IgD-negative memory B cell (primary cell): Measurements from ENCODE around the gene MTMR1. TPM values are rescaled to one million over a fixed set of nuclear protein-coding genes. Genes with fewer than 3 reads are reported as not detected.

ENCODE experiments used
- H3K27ac Mint-ChIP-seq, 3 donors: one replicate each; pipeline ENCODE4 v1.8.0; 2020 to 2022; ENCODE audit warnings: mild to moderate bottlenecking in 3 of 3, mixed read lengths in 3 of 3, moderate library complexity in 1 of 3
- H3K27me3 Mint-ChIP-seq: one replicate; pipeline ENCODE4 v1.8.0; 2021; ENCODE audit warnings: mixed read lengths
- H3K36me3 Mint-ChIP-seq: one replicate; pipeline ENCODE4 v1.8.0; 2020; ENCODE audit warnings: mild to moderate bottlenecking, mixed read lengths
- H3K4me1 Mint-ChIP-seq, 3 donors: one replicate each; pipeline ENCODE4 v1.8.0; 2020 to 2022; ENCODE audit warnings: mixed read lengths in 3 of 3, mild to moderate bottlenecking in 1 of 3
- H3K4me3 Mint-ChIP-seq, 4 donors: one replicate each; pipeline ENCODE4 v1.8.0; 2020 to 2022; ENCODE audit warnings: mild to moderate bottlenecking in 4 of 4, mixed read lengths in 4 of 4, moderate library complexity in 3 of 4
- H3K9me3 Mint-ChIP-seq, 3 donors: one replicate each; pipeline ENCODE4 v1.8.0; 2020 to 2021; ENCODE audit warnings: mixed read lengths in 3 of 3, mild to moderate bottlenecking in 1 of 3
- polyA plus RNA-seq: library from polyadenylated mRNA; unstranded; fragments of 300-500 nt; fragmentation: Illumina TruSeq; gene quantifications from one replicate; pipeline ENCODE4 v1.2.3, GENCODE V29; 2021

MTMR1 gene
- polyA plus RNA-seq, 1 donor from 2014 or later, result 19.0 TPM

DNA sequence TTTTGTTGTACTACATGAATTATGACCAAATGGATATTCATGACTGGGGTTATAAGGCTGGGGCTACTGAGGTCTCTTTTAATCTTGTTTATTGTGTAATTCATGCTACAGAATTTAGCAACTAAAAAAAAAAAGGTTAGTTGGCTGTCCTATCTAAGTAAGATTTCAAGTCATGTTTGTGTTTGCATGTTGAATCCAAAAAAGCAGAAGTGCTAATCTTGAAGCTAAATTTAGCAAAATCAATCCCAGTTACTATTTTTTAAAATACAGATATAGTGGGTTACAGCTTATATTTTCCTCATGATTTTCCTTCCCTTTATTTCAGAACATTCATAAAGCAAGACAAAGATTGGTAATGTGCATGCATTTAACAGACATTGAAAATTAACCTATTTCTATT is 19.4 kb downstream of the MTMR1 start:
- Mint-ChIP-seq H3K27me3 (no peaks in the 10 kb centered on the region), H3K4me3 (peak overlapping the region in 3 of 4 donors; percentile 5 to 55 (median 23)), H3K4me1 (peaks cover 19 to 30% (median 27%) of the 10 kb centered on the region in 3 donors), H3K27ac (peak overlapping the region in 2 of 3 donors; percentile 8 to 10), H3K36me3 (no peaks in the 10 kb centered on the region), H3K9me3 (no peaks in the 10 kb centered on the region)

DNA sequence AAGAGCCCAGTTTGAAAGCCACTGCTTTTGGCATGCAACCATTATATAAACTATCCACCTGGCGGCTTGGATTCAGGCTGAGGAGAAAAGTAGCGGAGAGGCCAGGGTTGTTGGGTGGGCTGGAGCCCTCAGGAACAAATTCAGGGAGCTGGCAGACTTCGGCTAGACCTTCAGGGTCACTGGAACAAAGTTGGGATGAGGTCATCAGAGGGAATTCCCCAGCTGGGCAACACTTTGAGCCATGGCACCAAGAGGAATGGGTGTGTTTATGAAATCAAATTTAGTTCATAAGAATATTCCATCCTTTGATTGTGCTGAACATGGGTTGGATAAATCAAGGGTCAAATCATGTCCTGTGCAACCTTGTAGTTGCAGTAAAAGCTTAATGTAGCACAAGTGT is 22.0 kb downstream of the MTMR1 start:
- Mint-ChIP-seq H3K27ac (no peak overlapping the region), H3K9me3 (no peaks in the 10 kb centered on the region), H3K27me3 (no peaks in the 10 kb centered on the region), H3K4me3 (no peak overlapping the region), H3K36me3 (no peaks in the 10 kb centered on the region), H3K4me1 (peaks cover 15 to 26% (median 25%) of the 10 kb centered on the region in 3 donors)

DNA sequence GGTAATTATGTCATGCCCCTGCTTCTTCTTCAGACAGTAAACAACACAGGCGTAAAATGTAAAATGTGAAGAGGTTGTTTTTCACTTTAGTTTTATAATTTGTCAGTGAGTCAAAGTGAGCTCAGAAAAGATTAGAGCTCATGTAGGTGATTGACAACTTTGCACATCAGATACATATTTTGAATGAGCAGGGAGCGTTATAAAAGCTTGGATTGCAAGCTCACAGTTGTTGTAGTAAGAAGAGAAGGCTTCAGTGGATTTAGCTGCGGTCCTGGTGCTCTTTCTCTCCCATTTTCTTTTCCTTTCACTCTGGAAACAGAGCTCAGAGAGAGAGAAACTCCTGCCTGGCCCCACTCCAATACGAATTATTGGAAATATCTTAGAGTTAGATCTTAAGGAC is 26.4 kb downstream of the MTMR1 start:
- Mint-ChIP-seq H3K36me3 (peaks cover 2% of the 10 kb centered on the region), H3K4me1 (peaks cover 0 to 16% (median 6%) of the 10 kb centered on the region in 3 donors), H3K4me3 (no peak overlapping the region), H3K27ac (no peak overlapping the region), H3K9me3 (no peaks in the 10 kb centered on the region), H3K27me3 (no peaks in the 10 kb centered on the region)

DNA sequence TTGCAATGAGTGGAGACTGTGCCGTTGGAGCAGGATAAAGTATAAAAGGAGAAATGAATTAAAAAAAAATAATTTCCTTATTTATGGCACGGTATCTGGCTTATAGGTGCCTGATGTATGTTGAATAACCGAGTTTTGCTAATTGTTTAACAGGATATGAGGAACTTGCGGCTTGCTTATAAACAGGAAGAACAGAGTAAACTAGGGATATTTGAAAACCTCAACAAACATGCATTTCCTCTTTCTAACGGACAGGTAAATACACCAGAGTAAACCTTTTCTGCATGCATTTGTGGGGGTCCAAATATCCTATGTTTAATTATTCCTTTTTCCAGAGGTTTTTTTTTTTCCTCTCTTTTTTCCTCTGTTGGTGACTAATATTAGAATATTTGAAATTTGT is 36.8 kb downstream of the MTMR1 start:
- Mint-ChIP-seq H3K27me3 (peaks cover 3% of the 10 kb centered on the region), H3K4me3 (no peak overlapping the region), H3K27ac (peak overlapping the region in 1 of 3 donors; percentile 29)

DNA sequence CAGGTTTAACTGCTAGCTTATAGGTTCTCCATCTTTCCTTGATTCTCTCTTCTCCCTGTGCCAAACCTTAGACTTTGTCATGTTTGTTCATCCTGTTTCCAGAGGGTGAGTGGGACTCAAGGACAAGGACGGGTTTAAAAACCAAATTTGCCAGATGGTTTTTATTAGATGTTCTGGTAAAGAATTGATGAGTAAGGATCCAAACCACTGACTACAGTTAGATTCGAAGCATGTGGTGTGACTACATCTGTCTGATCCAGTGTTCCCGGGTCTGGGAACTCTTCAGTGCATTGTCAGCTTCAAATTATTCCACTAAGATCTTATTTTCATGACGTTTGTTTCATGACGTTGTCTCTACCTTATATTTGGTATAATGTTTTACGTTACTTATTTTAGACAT is 37.5 kb downstream of the MTMR1 start:
- H3K36me3 Mint-ChIP-seq, result peaks cover 6% of the 10 kb centered on the region
- no peak overlapping the region for H3K4me3 Mint-ChIP-seq
- H3K9me3 Mint-ChIP-seq, result no peaks in the 10 kb centered on the region
- no peak overlapping the region for H3K27ac Mint-ChIP-seq
- H3K27me3 Mint-ChIP-seq, result peaks cover 3% of the 10 kb centered on the region
- H3K4me1 Mint-ChIP-seq, result peaks cover 4 to 14% (median 4%) of the 10 kb centered on the region in 3 donors

More for the DNA sequence above, 36.8 kb downstream of the MTMR1 start:
- H3K9me3 Mint-ChIP-seq, result no peaks in the 10 kb centered on the region
- H3K4me1 Mint-ChIP-seq, result peaks cover 0 to 7% (median 3%) of the 10 kb centered on the region in 3 donors
- peaks cover 6% of the 10 kb centered on the region for H3K36me3 Mint-ChIP-seq

DNA sequence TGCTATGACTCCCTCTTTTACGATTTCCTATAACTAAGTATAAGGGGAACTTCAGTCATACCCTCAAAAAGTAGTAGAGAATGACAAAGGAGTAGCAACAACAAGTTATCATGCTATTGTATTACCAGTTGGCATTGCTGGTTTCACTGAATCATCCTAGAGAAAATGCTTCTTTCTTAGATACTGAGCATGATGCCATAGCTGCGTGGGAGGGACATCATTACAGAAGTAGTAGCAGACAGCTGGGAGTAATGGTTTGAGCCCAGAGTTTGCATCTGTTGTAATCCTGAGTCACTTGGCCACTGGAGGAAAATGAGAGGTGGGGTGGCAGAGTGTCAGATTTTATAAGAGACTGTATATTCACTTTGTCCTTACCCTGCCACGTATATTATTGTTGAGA is 38.6 kb downstream of the MTMR1 start:
- peaks cover 3% of the 10 kb centered on the region for H3K27me3 Mint-ChIP-seq
- no peaks in the 10 kb centered on the region for H3K9me3 Mint-ChIP-seq
- H3K36me3 Mint-ChIP-seq, result peaks cover 3% of the 10 kb centered on the region
- H3K27ac Mint-ChIP-seq, result no peak overlapping the region
- H3K4me3 Mint-ChIP-seq, result no peak overlapping the region
- H3K4me1 Mint-ChIP-seq, result peaks cover 13 to 23% (median 13%) of the 10 kb centered on the region in 3 donors

DNA sequence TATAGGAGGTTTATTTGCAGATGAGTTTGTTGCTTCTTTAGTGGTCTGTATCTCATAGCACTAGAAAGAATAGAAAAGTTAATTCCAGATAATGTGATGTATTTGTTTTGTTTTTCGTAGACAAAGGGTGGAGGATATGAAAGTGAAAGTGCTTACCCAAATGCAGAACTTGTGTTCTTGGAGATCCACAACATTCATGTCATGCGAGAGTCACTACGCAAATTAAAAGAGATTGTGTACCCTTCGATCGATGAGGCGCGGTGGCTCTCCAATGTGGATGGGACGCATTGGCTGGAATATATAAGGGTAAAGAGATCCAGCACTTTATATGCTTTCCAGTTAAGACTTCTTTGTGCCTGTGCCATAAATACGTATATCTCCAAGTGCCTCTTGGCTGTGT is 43.3 kb downstream of the MTMR1 start:
- H3K9me3 Mint-ChIP-seq, result no peaks in the 10 kb centered on the region
- H3K4me1 Mint-ChIP-seq, result peaks cover 12 to 27% (median 13%) of the 10 kb centered on the region in 3 donors
- peak overlapping the region; percentile 77 to 94 (median 90) for H3K27ac Mint-ChIP-seq
- peak overlapping the region; percentile 24 to 67 (median 46) for H3K4me3 Mint-ChIP-seq
- peaks cover 3% of the 10 kb centered on the region for H3K27me3 Mint-ChIP-seq
- peaks cover 3% of the 10 kb centered on the region for H3K36me3 Mint-ChIP-seq

DNA sequence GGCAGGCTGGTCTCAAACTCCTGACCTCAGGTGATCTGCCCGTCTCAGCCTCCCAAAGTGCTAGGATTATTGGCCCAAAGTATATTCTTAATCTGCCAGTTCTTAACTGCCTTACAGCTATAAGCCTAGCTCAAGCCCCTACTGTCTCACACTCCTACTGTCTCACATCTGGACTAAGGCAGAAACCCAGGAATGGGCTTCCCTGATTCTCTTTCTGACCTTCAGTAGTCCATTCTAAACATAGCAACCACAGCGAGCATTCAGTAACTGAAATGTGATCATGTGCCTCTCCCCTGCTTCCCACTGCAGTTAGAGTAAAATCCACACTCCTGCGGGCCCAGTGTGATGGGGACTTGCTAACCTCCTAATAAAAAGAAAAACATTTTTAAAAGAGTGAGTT is 58.9 kb downstream of the MTMR1 start:
- Mint-ChIP-seq H3K4me1 (no peaks in the 10 kb centered on the region), H3K36me3 (peaks cover 5% of the 10 kb centered on the region), H3K27me3 (no peaks in the 10 kb centered on the region), H3K9me3 (no peaks in the 10 kb centered on the region), H3K27ac (no peak overlapping the region), H3K4me3 (peak overlapping the region in 1 of 4 donors; percentile 33)

DNA sequence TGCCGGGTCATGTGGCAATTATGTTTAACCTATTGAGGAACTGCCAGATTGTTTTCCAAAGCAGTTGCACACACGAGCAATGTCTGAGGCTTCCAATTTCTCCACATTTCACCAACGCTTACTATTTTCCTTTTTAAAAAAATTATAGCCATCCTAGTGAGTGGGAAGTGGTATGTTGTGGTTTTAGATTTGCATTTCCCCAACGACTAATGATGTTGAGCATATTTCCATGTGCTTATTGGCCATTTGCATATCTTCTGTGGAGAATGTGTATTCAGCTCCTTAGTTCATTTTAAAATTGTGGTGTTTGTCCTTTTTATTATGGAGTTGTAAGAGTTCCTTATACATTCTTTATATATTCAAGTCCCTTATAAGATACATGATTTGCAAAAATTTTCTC is 60.2 kb downstream of the MTMR1 start:
- H3K27ac Mint-ChIP-seq, result peak overlapping the region in 1 of 3 donors; percentile 32
- no peak overlapping the region for H3K4me3 Mint-ChIP-seq
- no peaks in the 10 kb centered on the region for H3K27me3 Mint-ChIP-seq
- no peaks in the 10 kb centered on the region for H3K9me3 Mint-ChIP-seq
- peaks cover 7% of the 10 kb centered on the region for H3K36me3 Mint-ChIP-seq
- no peaks in the 10 kb centered on the region for H3K4me1 Mint-ChIP-seq

DNA sequence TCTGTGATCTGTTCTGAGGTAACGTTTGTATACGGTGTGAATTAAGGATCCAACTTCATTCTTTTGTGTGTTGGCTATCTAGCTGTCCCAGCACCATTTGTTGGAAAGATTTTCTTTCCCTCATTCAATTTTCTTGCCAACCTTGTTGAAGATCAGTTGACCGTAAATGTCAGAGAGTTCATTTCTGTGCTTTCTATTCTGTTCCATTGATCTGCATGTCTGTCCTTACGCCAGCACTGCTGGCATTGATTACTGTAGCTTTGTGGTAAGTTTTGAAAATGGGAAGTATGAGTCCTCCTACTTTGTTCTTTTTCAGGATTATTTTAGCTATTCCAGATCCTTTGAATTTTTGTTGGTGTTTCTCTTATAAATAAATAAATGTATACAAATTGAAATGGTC is 60.8 kb downstream of the MTMR1 start:
- Mint-ChIP-seq H3K36me3 (peaks cover 7% of the 10 kb centered on the region), H3K4me1 (no peaks in the 10 kb centered on the region), H3K4me3 (no peak overlapping the region), H3K9me3 (no peaks in the 10 kb centered on the region), H3K27me3 (no peaks in the 10 kb centered on the region), H3K27ac (peak overlapping the region in 1 of 3 donors; percentile 32)

DNA sequence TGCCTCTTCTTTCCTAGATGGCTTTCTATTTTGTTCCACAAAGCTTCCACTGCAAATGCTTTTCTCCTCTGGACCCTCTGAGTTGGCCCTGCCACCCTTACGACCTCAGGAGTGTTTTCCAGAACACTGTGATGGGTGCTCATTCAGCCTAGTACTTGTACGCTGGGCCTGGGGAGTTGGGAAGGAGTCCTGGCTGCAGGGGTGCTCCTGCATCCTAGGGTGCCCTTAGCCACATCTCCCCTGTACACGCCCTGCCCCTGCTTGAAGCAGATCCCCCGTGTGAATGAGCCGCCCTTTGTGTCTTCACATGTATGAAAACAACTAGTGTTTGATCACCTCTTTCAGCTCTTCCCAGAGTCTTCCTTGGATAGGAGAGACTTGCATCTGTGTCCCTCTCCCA is 64.2 kb downstream of the MTMR1 start:
- Mint-ChIP-seq H3K4me3 (peak overlapping the region in 1 of 4 donors; percentile 12), H3K9me3 (no peaks in the 10 kb centered on the region), H3K36me3 (peaks cover 4% of the 10 kb centered on the region), H3K4me1 (no peaks in the 10 kb centered on the region), H3K27me3 (no peaks in the 10 kb centered on the region), H3K27ac (no peak overlapping the region)

DNA sequence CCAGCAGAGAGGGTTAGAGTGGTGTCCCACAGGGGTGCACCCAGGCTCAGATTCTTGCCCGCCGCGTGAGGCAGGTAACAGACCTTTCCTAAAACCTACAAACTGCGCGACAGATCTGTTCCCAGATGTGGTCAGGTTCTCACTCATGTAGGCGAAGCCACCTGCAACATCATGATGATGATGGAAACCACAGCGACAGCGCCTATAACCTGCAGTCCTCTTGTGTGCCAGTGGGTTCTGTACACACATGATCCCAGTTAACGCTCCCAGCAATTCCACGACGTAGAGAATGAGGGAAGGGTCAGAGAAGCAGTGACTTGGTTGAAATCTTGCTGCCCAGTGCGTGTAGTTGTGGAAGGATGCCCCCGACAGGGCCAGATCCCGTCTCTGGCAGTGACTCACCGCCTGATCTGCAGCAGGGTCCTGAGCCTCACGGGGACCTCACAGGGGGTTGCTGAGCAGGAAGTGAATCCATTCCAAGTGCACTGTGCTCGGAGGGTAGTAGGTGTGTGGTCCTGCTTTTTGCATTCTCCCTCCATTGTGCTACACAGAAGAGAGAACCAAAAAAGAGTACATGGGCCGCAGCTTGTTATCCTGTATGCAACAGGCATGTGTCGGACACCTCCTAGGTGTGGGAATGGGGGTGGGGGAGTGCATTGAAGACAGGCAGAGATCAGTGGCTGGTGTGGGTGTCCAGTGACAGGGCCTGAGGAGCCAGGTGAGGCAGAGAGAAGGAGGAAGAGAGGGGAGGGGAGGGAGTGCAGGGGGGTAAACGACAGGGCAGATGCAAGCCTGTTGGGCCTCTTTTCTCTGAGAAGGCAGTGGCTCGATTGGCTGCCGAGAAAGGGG is 66.6 kb downstream of the MTMR1 start:
- Mint-ChIP-seq H3K9me3 (no peaks in the 10 kb centered on the region), H3K4me3 (no peak overlapping the region), H3K36me3 (peaks cover 4% of the 10 kb centered on the region), H3K27me3 (no peaks in the 10 kb centered on the region), H3K27ac (no peak overlapping the region), H3K4me1 (no peaks in the 10 kb centered on the region)

DNA sequence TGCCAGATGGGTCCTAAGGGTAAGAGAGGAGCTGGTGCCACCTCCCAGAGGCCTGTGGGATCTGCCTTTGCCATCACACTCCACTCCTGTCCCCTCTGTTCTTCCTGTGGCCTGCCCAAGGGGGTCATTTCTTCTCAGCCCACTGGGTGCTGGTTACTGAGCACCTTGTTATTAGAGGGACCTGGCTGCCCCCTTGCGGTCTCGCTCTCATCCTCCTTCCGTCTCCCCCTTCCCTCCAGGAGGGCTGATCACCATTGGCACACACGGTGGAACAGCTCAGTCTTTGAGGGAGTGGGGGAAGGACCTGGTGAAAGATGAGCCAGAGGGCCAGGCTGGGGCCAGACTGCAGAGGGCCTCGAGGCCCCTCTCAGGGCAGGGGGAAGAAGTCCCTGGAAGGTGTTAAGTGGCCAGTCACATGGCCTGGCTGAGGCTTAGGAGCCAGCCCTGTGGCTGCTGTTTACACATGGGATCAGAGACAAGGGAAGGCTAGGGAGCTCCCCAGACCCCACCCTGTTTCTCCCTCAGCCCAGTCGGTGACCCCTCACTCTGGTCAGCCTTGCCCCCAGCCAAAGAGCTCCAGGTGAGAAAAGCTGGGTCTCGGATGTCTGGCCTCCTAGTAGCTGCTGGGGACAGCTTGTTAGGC is 68.1 kb downstream of the MTMR1 start:
- no peaks in the 10 kb centered on the region for H3K4me1 Mint-ChIP-seq
- H3K4me3 Mint-ChIP-seq, result no peak overlapping the region
- H3K27ac Mint-ChIP-seq, result no peak overlapping the region
- no peaks in the 10 kb centered on the region for H3K9me3 Mint-ChIP-seq
- H3K36me3 Mint-ChIP-seq, result peaks cover 2% of the 10 kb centered on the region
- no peaks in the 10 kb centered on the region for H3K27me3 Mint-ChIP-seq

DNA sequence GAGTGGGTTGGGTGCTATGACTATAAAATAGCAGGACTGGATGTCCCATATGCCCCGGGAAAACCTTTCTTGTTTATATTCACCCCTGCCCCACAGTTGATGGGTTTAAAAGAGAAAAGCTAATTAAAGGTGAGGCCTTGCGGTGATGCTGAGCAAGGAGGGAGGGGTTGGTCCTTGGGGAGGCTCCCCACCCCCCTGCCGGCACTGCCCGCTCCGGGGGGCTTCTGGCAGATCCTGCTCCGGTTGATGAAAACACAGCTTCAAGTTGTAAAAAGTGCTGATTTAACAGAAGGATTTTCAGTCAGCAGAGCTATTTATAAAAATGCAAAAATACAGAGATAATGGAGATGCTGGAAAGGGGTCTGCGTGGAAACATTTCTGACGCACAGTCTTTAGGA is 68.6 kb downstream of the MTMR1 start:
- no peak overlapping the region for H3K27ac Mint-ChIP-seq

DNA sequence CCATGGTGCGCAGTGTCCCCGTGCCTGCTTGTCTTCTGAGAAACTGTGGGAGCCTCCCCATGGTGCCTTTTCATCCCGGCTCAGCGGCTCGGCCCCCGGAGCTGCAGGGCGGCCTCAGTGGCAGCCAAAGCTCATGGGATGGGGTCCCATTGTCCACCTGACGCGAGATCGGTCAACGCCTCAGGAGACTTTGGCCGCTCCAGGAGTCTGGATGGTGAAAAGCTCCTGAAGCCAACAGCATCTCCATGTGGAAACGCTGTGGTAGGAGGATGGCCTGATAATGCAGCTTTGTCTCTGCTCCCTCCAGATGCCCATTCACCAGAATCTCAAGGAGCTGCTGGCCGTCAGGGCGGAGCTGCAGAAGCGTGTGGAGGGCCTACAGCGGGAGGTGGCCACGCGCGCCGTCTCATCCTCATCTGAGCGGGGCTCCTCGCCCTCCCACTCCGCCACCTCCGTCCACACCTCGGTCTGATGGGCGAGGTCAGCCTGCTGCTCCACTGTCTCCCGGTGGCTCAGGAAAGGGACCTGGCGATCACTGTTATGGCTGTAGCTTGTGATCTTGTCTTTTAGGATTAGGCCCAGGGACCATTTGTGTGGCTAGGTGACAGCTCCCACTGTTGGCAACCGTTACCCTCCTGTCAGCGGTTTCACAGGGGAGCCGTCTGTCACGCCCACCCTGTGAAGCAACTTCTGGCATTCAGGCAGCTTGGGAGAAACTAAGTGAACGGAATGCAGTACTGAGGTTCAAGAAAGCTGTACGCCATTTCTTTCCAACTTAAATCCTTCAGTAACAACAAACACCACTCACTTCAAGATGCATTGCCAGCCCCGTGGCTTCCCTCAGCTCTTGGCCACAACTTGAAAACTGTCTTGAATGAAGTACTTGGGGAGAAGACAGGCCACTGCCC is 69.3 kb downstream of the MTMR1 start:
- Mint-ChIP-seq H3K27me3 (no peaks in the 10 kb centered on the region), H3K27ac (no peak overlapping the region), H3K4me3 (no peak overlapping the region), H3K36me3 (peaks cover 2% of the 10 kb centered on the region), H3K9me3 (no peaks in the 10 kb centered on the region), H3K4me1 (no peaks in the 10 kb centered on the region)

More for the DNA sequence above, 68.6 kb downstream of the MTMR1 start:
- Mint-ChIP-seq H3K4me3 (no peak overlapping the region), H3K4me1 (no peaks in the 10 kb centered on the region), H3K27me3 (no peaks in the 10 kb centered on the region), H3K36me3 (peaks cover 2% of the 10 kb centered on the region), H3K9me3 (no peaks in the 10 kb centered on the region)
